IMR-90 (cell line): ENCODE data around the gene PFDN5. TPM values are rescaled to one million over a fixed set of nuclear protein-coding genes. Genes with fewer than 3 reads are reported as not detected.

Experiments used
- ATAC-seq: fragments of 200-7000 bp; cut with Tn5 transposase; 2 replicates; pipeline ENCODE4 v1.9.1; 2020; ENCODE audit warnings: low read depth, mild to moderate bottlenecking, moderate library complexity
- BruUV-seq: library from RNA; stranded (reverse); fragments of 400-500 nt; replicated peaks from 2 replicates; lab custom pipeline; 2021; lab: Mats Ljungman, UMichigan
- CTCF ChIA-PET: fragments of 300-600 bp; formaldehyde crosslinking; extraction: SDS; loops from one replicate; lab custom pipeline; 2021; ENCODE audit warnings: antibody characterized with exemption; lab: Yijun Ruan, JAX
- POLR2A ChIA-PET: fragments of 300-600 bp; sonication (Branson Sonifier 250); formaldehyde crosslinking; loops from one replicate; lab custom pipeline; 2022; ENCODE audit warnings: antibody characterized with exemption; ENCODE audit not compliant: unreplicated experiment; lab: Charles Lee
- DNase-seq: peaks from one replicate; pipeline ENCODE4 v3.0.0; 2013
- H2AFZ ChIP-seq: replicated peaks from 2 replicates; pipeline ENCODE3; 2013; ENCODE audit warnings: low read length, mild to moderate bottlenecking; ENCODE audit not compliant: poor library complexity
- H2AK5ac ChIP-seq: 2 replicates; pipeline ENCODE4 v1.6.1; 2013; ENCODE audit warnings: low read depth, low read length, inconsistent platforms
- H2AK9ac ChIP-seq: replicated peaks from 2 replicates; pipeline ENCODE3; 2013; ENCODE audit warnings: mild to moderate bottlenecking, low read depth, low read length, moderate library complexity; ENCODE audit not compliant: poor library complexity
- H2BK120ac ChIP-seq: 2 replicates; pipeline ENCODE4 v1.6.1; 2013; ENCODE audit warnings: low read depth, low read length, inconsistent platforms
- H2BK15ac ChIP-seq: 3 replicates; pipeline ENCODE4 v1.6.1; 2013; ENCODE audit warnings: low read depth, low read length, inconsistent platforms
- H2BK20ac ChIP-seq: 2 replicates; pipeline ENCODE4 v1.6.1; 2013; ENCODE audit warnings: low read depth, mild to moderate bottlenecking, inconsistent platforms, low read length, moderate library complexity
- H2BK5ac ChIP-seq: 2 replicates; pipeline ENCODE4 v1.6.1; 2013; ENCODE audit warnings: mild to moderate bottlenecking, low read depth, low read length, inconsistent platforms; ENCODE audit not compliant: poor library complexity, severe bottlenecking
- H3K14ac ChIP-seq: replicated peaks from 2 replicates; pipeline ENCODE4 v1.6.1; 2013; ENCODE audit warnings: low read depth, low read length, inconsistent platforms
- H3K18ac ChIP-seq: 2 replicates; pipeline ENCODE4 v1.6.1; 2013; ENCODE audit warnings: low read depth, low read length, control low read depth
- H3K23ac ChIP-seq: 2 replicates; pipeline ENCODE4 v1.6.1; 2013; ENCODE audit warnings: low read depth, low read length, inconsistent platforms
- H3K27ac ChIP-seq: 2 replicates; pipeline ENCODE4 v1.5.1; 2013; ENCODE audit warnings: mild to moderate bottlenecking, control low read depth, low read length; ENCODE audit not compliant: insufficient read depth
- H3K27me3 ChIP-seq: 2 replicates; pipeline ENCODE4 v1.6.1; 2013; ENCODE audit warnings: low read length; ENCODE audit not compliant: control insufficient read depth, insufficient read depth
- H3K36me3 ChIP-seq: 2 replicates; pipeline ENCODE4 v1.6.1; 2013; ENCODE audit warnings: low read length, mixed read lengths; ENCODE audit not compliant: control insufficient read depth, insufficient read depth
- H3K4ac ChIP-seq: 2 replicates; pipeline ENCODE4 v1.6.1; 2013; ENCODE audit warnings: low read depth, low read length, inconsistent platforms
- H3K4me1 ChIP-seq: 2 replicates; pipeline ENCODE4 v1.6.1; 2013; ENCODE audit warnings: low read length, mixed read lengths; ENCODE audit not compliant: control insufficient read depth, insufficient read depth
- H3K4me2 ChIP-seq: 2 replicates; pipeline ENCODE4 v1.6.1; 2013; ENCODE audit warnings: low read depth, mild to moderate bottlenecking, control low read depth, low read length, moderate library complexity
- H3K4me3 ChIP-seq: 2 replicates; pipeline ENCODE4 v1.5.1; 2013; ENCODE audit warnings: low read depth, mild to moderate bottlenecking, control low read depth, low read length, moderate library complexity; ENCODE audit not compliant: insufficient read depth
- H3K56ac ChIP-seq: 2 replicates; pipeline ENCODE4 v1.6.1; 2013; ENCODE audit warnings: low read length, inconsistent platforms; ENCODE audit not compliant: insufficient read depth; ENCODE audit errors: extremely low read depth
- H3K79me1 ChIP-seq, 2 experiments: 2 replicates each; pipeline ENCODE4 v1.6.1; 2013; ENCODE audit warnings: low read length in 2 of 2, inconsistent platforms in 1 of 2, low read depth in 1 of 2
- H3K9ac ChIP-seq: 2 replicates; pipeline ENCODE4 v1.6.1; 2013; ENCODE audit warnings: low read depth, low read length, control low read depth
- H3K9me1 ChIP-seq: 2 replicates; pipeline ENCODE4 v1.6.1; 2013; ENCODE audit warnings: low read length, inconsistent platforms; ENCODE audit not compliant: insufficient read depth
- H3K9me3 ChIP-seq: 2 replicates; pipeline ENCODE4 v1.6.1; 2013; ENCODE audit warnings: low read length; ENCODE audit not compliant: control insufficient read depth, insufficient read depth
- H4K20me1 ChIP-seq: 2 replicates; pipeline ENCODE4 v1.6.1; 2013; ENCODE audit warnings: low read length, inconsistent platforms; ENCODE audit not compliant: insufficient read depth
- H4K5ac ChIP-seq: 2 replicates; pipeline ENCODE4 v1.6.1; 2013; ENCODE audit warnings: mild to moderate bottlenecking, low read depth, low read length, control low read depth
- H4K8ac ChIP-seq, 2 experiments: 2 replicates each; pipeline ENCODE4 v1.6.1; 2013; ENCODE audit warnings: low read depth in 2 of 2, low read length in 2 of 2, control low read depth in 1 of 2, inconsistent platforms in 1 of 2
- H4K91ac ChIP-seq: 2 replicates; pipeline ENCODE4 v1.6.1; 2013; ENCODE audit warnings: low read depth, low read length, inconsistent platforms; ENCODE audit not compliant: insufficient read depth
- BHLHE40 ChIP-seq: fragments of 150-350 bp; IDR thresholded peaks from 2 replicates; pipeline ENCODE4 v1.6.1; 2016; ENCODE audit warnings: mild to moderate bottlenecking, low read depth, low read length
- CEBPB ChIP-seq: IDR thresholded peaks from 2 replicates; pipeline ENCODE4 v1.6.1; 2012; ENCODE audit warnings: low read depth, low read length, improper control_type of control experiment
- FOS ChIP-seq: fragments of 150-350 bp; IDR thresholded peaks from 2 replicates; pipeline ENCODE4 v1.6.1; 2016; ENCODE audit warnings: low read depth, low read length
- MAFK ChIP-seq: IDR thresholded peaks from 2 replicates; pipeline ENCODE4 v1.6.1; 2012; ENCODE audit warnings: low read depth, low read length, improper control_type of control experiment
- WGBS, 2 experiments: methylation state at CpG; one replicate each; pipeline versions ENCODE4 v1.1.5 to v1.1.7; 2013; ENCODE audit warnings: missing lambda C conversion rate in 2 of 2; ENCODE audit not compliant: insufficient read length in 1 of 2; ENCODE audit errors: extremely low coverage in 2 of 2; 5-methylcytosine and 5-hydroxymethylcytosine counted together
- dilution Hi-C: fragments of 300-500 bp; cut with HindIII; formaldehyde crosslinking; loops from one replicate; pipeline ENCODE4 v1.14.3; 2018; ENCODE audit warnings: low sequenced_read_pairs; ENCODE audit not compliant: unreplicated experiment
- in situ Hi-C: fragments of 300-500 bp; cut with MboI; formaldehyde crosslinking; loops from 3 replicates; pipeline ENCODE4 v1.14.3; 2019; ENCODE audit warnings: low sequenced_read_pairs, inconsistent platforms, mixed read lengths
- intact Hi-C: fragments of 100-400 bp; cut with micrococcal nuclease; formaldehyde crosslinking; loops from 2 replicates; pipeline ENCODE4 v1.10.0; 2022
- polyA plus RNA-seq, 3 experiments: library from polyadenylated mRNA; depleted of rRNA; stranded (reverse); fragments of >200 nt; gene quantifications; 2 replicates each; pipeline ENCODE4 v1.2.3, GENCODE V29; 2012; ENCODE audit warnings: low replicate concordance in 1 of 3
- total RNA-seq: library from RNA; depleted of rRNA; stranded (reverse); fragments of >200 nt; gene quantifications from 2 replicates; pipeline ENCODE4 v1.2.3, GENCODE V29; 2012

The PFDN5 gene
- total and polyA plus RNA-seq, 2 of the 4 experiments (the other 2 are of a cell fraction) = 1,011 to 1,338 TPM

DNA sequence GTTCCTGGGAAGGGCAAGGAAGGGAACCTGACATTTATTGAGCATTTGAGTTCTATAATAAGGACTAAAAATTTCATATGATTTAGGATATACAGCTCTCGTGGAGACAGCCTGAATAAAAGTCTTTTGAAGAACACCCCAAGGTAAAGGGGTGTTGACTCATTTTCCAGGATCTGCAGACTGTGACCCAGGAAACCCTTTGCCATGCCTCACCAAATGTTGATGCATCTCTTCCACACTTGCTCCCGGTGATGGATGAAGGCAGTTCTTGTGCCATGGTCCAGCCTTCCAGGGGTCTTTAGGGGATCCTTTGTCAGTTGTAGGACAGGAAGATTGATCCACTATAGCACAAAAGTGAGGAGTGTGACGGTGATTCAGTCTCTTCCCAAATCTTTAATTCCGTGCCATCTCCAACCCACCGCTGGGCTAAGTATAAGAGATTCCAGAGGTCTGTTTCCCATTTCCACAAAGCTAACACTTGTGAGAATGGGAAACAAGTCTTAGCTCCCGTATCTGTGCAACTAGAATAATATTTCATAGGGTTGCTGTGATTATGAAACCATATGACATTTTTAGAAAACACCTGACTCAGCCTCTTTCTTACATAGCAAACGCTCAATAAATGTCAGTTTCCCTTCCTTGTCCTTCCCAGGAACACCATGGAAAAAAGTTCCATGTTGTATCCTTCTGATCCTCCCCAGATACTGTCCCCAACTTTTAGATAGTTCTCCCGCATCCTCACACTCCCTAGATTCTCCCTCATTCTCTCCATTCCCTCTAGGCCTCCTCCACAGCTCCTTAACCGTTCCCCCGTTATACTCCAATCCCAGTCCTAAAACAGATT, 25.2 kb downstream of the PFDN5 start:
- peak overlapping the region; percentile 79 for H3K56ac ChIP-seq

More for the DNA sequence above, 25.2 kb downstream of the PFDN5 start:
- ATAC-seq = no peak
- peak overlapping the region; percentile 97 for H3K23ac ChIP-seq
- ChIA-PET CTCF (interaction anchor here (0.6 to 1.9 kb wide), 15 partner anchors 10 to 188 kb away, joined by 3 to 14 read pairs (median 5); partner anchors contain the start of genes CSAD, MYG1 and ZNF740), POLR2A (interaction anchor here (0.9 to 1.6 kb wide), 3 partner anchors 23 to 101 kb away, joined by 4 to 6 read pairs (median 5); partner anchors contain the start of gene PFDN5)
- dilution Hi-C loops (no loop called here), in situ Hi-C loops (loop anchor here (10.0 kb wide), 1 partner anchor 184 kb away; the partner anchor contains the start of genes NPFF and TARBP2), intact Hi-C loops (loop anchor here (1.0 to 10.0 kb wide), 4 partner anchors 12 to 180 kb away; partner anchors contain the start of genes MYG1 and TARBP2)
- H2BK15ac ChIP-seq = no peak overlapping the region
- peaks cover 10 to 27% of the 10 kb centered on the region in 2 experiments for H3K79me1 ChIP-seq
- H3K9ac ChIP-seq = peak overlapping the region; percentile 89
- H3K18ac ChIP-seq = peak overlapping the region; percentile 54; the same call in 1 of the 2 replicates
- peaks cover 12% of the 10 kb centered on the region for H3K4me1 ChIP-seq
- H4K8ac ChIP-seq = peak overlapping the region; percentile 90 to 95
- no peaks in the 10 kb centered on the region for H4K20me1 ChIP-seq
- peak overlapping the region; percentile 100 for H2AFZ ChIP-seq
- 0 out of 2 replicates have a peak overlapping the region, but pooled peaks have one; percentile 1 for H2BK20ac ChIP-seq
- peak overlapping the region; percentile 95 for H3K4me2 ChIP-seq
- peak overlapping the region; percentile 87 for H2AK9ac ChIP-seq
- H3K9me3 ChIP-seq = no peaks in the 10 kb centered on the region
- H3K27ac ChIP-seq = peak overlapping the region; percentile 95
- WGBS, 2 experiments = 0% methylated on average over 4 of the region's 10 CpGs; no CpG with 5 or more reads in 1 of the 2 experiments
- peak overlapping the region; percentile 96 for H3K14ac ChIP-seq
- peak overlapping the region; percentile 56 for H2BK120ac ChIP-seq
- H2BK5ac ChIP-seq = peak overlapping the region; percentile 98
- H4K91ac ChIP-seq = peak overlapping the region; percentile 74
- TSS peak; percentile 80 for BruUV-seq
- no peaks in the 10 kb centered on the region for H3K27me3 ChIP-seq
- H3K9me1 ChIP-seq = peaks cover 9% of the 10 kb centered on the region; the same call in 1 of the 2 replicates
- peak overlapping the region; percentile 83 for H3K4me3 ChIP-seq
- no peak for DNase-seq
- TF ChIP-seq FOS (no peak), CEBPB (0 out of 2 replicates have a peak, but pooled peaks have one; percentile 6), MAFK (peak; percentile 80), BHLHE40 (no peak)
- H3K36me3 ChIP-seq = peaks cover 8% of the 10 kb centered on the region
- H3K4ac ChIP-seq = peak overlapping the region; percentile 91
- H2AK5ac ChIP-seq = peak overlapping the region; percentile 77
- H4K5ac ChIP-seq = peak overlapping the region; percentile 86
